ENCODE results near the gene ASCC3.

The ASCC3 gene

GRCh38 chr6:100774681-100775080 lies 106.4 kb downstream of the ASCC3 start:
- H3K4me3 ChIP-seq (ENCODE audit: low read depth, low read length, poor library complexity, severe bottlenecking), result no peak overlapping the region
- no peaks in the 10 kb centered on the region for H3K9me2 ChIP-seq (ENCODE audit: low read depth, low read length)
- no peaks in the 10 kb centered on the region for H3K79me2 ChIP-seq (ENCODE audit: insufficient read depth, low read length)
- no peak overlapping the region for H3K27ac ChIP-seq (ENCODE audit: low read depth, low read length, poor library complexity, severe bottlenecking)
- no peaks in the 10 kb centered on the region for H3K27me3 ChIP-seq (ENCODE audit: insufficient read depth, low read length)
- H3K36me3 ChIP-seq (ENCODE audit: insufficient read depth, low read length), result no peaks in the 10 kb centered on the region
- TF ChIP-seq CTCF (IDR thresholded peaks at IDR 0.05; ENCODE audit: low read length) (no peak), EZH2 (IDR thresholded peaks at IDR 0.05; ENCODE audit: borderline replicate concordance, low read length) (no peak)
- no peaks in the 10 kb centered on the region for H3K4me1 ChIP-seq (ENCODE audit: insufficient read depth, low read length, severe bottlenecking)
- H3K4me2 ChIP-seq (ENCODE audit: low read length), result no peak overlapping the region
- no peaks in the 10 kb centered on the region for H3K9me3 ChIP-seq (ENCODE audit: low read length)
- no peak overlapping the region for H2AFZ ChIP-seq (ENCODE audit: low read length)
- H4K20me1 ChIP-seq (ENCODE audit: insufficient read depth, low read length), result no peaks in the 10 kb centered on the region
- H3F3A ChIP-seq (ENCODE audit: insufficient read depth, low read length), result no peaks in the 10 kb centered on the region
- H3K9ac ChIP-seq (ENCODE audit: low read length), result no peak overlapping the region

- no peak overlapping the region for H3K4me3 ChIP-seq (ENCODE audit: low read depth, low read length, poor library complexity, severe bottlenecking)
- no peaks in the 10 kb centered on the region for H3F3A ChIP-seq (ENCODE audit: insufficient read depth, low read length)
- no peaks in the 10 kb centered on the region for H3K9me2 ChIP-seq (ENCODE audit: low read depth, low read length)
- H2AFZ ChIP-seq (ENCODE audit: low read length), result no peak overlapping the region
- no peaks in the 10 kb centered on the region for H3K27me3 ChIP-seq (ENCODE audit: insufficient read depth, low read length)
- peaks cover 34% of the 10 kb centered on the region for H3K36me3 ChIP-seq (ENCODE audit: insufficient read depth, low read length)
- H3K4me1 ChIP-seq (ENCODE audit: insufficient read depth, low read length, severe bottlenecking), result no peaks in the 10 kb centered on the region
- H4K20me1 ChIP-seq (ENCODE audit: insufficient read depth, low read length), result no peaks in the 10 kb centered on the region
- H3K27ac ChIP-seq (ENCODE audit: low read depth, low read length, poor library complexity, severe bottlenecking), result no peak overlapping the region
- TF ChIP-seq CTCF (IDR thresholded peaks at IDR 0.05; ENCODE audit: low read length), result no peak
- no peak for TF ChIP-seq EZH2 (IDR thresholded peaks at IDR 0.05; ENCODE audit: borderline replicate concordance, low read length)
- H3K9ac ChIP-seq (ENCODE audit: low read length), result no peak overlapping the region
- H3K79me2 ChIP-seq (ENCODE audit: insufficient read depth, low read length), result no peaks in the 10 kb centered on the region
- H3K4me2 ChIP-seq (ENCODE audit: low read length), result no peak overlapping the region
- peaks cover under 1% of the 10 kb centered on the region; the same call in 1 of the 2 replicates for H3K9me3 ChIP-seq (ENCODE audit: low read length)
Measured at GRCh38 chr6:100768816-100769351, 112.2 kb downstream of the ASCC3 start.

GRCh38 chr6:100763617-100764241 lies 117.4 kb downstream of the ASCC3 start:
- Histone ChIP-seq H4K20me1 (ENCODE audit: insufficient read depth, low read length) (no peaks in the 10 kb centered on the region), H3K27ac (ENCODE audit: low read depth, low read length, poor library complexity, severe bottlenecking) (no peak overlapping the region), H3K4me1 (ENCODE audit: insufficient read depth, low read length, severe bottlenecking) (no peaks in the 10 kb centered on the region), H3K9me2 (ENCODE audit: low read depth, low read length) (no peaks in the 10 kb centered on the region), H3K4me2 (ENCODE audit: low read length) (no peak overlapping the region), H2AFZ (ENCODE audit: low read length) (no peak overlapping the region), H3K9ac (ENCODE audit: low read length) (no peak overlapping the region), H3K27me3 (ENCODE audit: insufficient read depth, low read length) (no peaks in the 10 kb centered on the region), H3F3A (ENCODE audit: insufficient read depth, low read length) (no peaks in the 10 kb centered on the region), H3K79me2 (ENCODE audit: insufficient read depth, low read length) (no peaks in the 10 kb centered on the region), H3K9me3 (ENCODE audit: low read length) (peaks cover 10% of the 10 kb centered on the region), H3K4me3 (ENCODE audit: low read depth, low read length, poor library complexity, severe bottlenecking) (no peak overlapping the region), H3K36me3 (ENCODE audit: insufficient read depth, low read length) (peaks cover 77% of the 10 kb centered on the region)
- TF ChIP-seq CTCF (IDR thresholded peaks at IDR 0.05; ENCODE audit: low read length) (no peak), EZH2 (IDR thresholded peaks at IDR 0.05; ENCODE audit: borderline replicate concordance, low read length) (no peak)

All from OCI-LY1 (cell line).